GM12872 (cell line): ENCODE results near the gene GYS1.

Experiments used
- CTCF ChIP-seq: IDR thresholded peaks from 3 replicates; pipeline ENCODE4 v1.5.1; 2011; ENCODE audit warnings: low read depth, mild to moderate bottlenecking, low read length, moderate library complexity; ENCODE audit not compliant: insufficient read depth

GYS1 gene

GRCh38 chr19:49020931-49021895, 28.1 kb upstream of the GYS1 start:
- TF ChIP-seq CTCF, result no peak

- no peak for TF ChIP-seq CTCF
These were observed 27.2 kb upstream of the GYS1 start for GRCh38 chr19:49020342-49020741.

- TF ChIP-seq CTCF, result peak; percentile 21; the same call in 1 of the 3 replicates
These were observed 26.3 kb upstream of the GYS1 start for GRCh38 chr19:49019242-49019932.

- peak; percentile 70 for TF ChIP-seq CTCF
These were observed 24.7 kb upstream of the GYS1 start for GRCh38 chr19:49017666-49018351.

GRCh38 chr19:49017041-49017665, 24.0 kb upstream of the GYS1 start, which contains the start of gene LHB:
TSS of gene LHB (minus strand) at chr19:49017091. CDS start at chr19:49017081, 10 bp downstream.
- no peak for TF ChIP-seq CTCF

GRCh38 chr19:49016067-49016839, 23.1 kb upstream of the GYS1 start:
- TF ChIP-seq CTCF, result no peak
